GM12872 (cell line): ENCODE data around the gene NREP.

Source experiments
- TF ChIP-seq, protein P1 (sequence below): IDR thresholded peaks from 3 replicates; pipeline ENCODE4 v1.5.1; 2011; ENCODE audit warnings: low read depth, mild to moderate bottlenecking, low read length, moderate library complexity; ENCODE audit not compliant: insufficient read depth

The NREP gene

DNA sequence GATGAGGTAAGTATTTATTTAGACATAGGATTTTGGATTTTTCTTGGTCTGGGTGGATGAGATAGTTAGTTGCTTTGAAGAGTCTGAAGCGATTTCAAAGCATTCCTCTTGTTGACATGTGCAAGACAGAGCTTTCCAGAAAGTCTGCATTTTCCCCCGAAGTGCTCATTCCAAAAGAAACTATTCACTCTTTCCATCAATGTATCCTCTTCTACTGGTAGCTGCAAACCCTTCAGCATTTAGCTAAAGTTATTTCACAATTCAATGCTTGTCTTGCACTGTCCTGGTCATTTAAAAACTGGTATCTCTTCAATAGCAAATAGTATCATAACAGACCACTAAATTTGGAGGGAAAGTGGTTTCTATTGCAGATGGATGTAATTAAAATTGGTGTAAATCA is 13.0 kb downstream of the NREP start:
- TF ChIP-seq, protein P1, sequence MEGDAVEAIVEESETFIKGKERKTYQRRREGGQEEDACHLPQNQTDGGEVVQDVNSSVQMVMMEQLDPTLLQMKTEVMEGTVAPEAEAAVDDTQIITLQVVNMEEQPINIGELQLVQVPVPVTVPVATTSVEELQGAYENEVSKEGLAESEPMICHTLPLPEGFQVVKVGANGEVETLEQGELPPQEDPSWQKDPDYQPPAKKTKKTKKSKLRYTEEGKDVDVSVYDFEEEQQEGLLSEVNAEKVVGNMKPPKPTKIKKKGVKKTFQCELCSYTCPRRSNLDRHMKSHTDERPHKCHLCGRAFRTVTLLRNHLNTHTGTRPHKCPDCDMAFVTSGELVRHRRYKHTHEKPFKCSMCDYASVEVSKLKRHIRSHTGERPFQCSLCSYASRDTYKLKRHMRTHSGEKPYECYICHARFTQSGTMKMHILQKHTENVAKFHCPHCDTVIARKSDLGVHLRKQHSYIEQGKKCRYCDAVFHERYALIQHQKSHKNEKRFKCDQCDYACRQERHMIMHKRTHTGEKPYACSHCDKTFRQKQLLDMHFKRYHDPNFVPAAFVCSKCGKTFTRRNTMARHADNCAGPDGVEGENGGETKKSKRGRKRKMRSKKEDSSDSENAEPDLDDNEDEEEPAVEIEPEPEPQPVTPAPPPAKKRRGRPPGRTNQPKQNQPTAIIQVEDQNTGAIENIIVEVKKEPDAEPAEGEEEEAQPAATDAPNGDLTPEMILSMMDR: no peak

DNA sequence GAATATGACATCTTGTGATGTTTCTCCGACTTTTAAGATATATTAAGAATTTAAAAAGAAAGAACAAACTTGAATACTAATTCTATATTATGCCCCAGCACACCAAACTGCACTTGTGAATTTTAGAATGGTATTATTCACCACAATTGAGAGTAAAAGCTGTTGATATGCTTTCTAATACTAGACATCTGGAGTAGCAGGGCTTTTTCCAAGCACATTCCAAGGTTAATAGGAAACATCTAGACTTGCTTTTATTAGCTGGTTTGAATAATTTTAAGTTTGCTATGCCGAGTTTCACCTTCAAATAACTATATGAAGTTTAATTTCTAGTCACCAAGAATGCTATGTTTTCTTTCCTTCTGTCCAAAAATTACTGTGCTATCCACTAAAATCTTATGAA is 13.5 kb downstream of the NREP start:
- TF ChIP-seq, protein P1: no peak

DNA sequence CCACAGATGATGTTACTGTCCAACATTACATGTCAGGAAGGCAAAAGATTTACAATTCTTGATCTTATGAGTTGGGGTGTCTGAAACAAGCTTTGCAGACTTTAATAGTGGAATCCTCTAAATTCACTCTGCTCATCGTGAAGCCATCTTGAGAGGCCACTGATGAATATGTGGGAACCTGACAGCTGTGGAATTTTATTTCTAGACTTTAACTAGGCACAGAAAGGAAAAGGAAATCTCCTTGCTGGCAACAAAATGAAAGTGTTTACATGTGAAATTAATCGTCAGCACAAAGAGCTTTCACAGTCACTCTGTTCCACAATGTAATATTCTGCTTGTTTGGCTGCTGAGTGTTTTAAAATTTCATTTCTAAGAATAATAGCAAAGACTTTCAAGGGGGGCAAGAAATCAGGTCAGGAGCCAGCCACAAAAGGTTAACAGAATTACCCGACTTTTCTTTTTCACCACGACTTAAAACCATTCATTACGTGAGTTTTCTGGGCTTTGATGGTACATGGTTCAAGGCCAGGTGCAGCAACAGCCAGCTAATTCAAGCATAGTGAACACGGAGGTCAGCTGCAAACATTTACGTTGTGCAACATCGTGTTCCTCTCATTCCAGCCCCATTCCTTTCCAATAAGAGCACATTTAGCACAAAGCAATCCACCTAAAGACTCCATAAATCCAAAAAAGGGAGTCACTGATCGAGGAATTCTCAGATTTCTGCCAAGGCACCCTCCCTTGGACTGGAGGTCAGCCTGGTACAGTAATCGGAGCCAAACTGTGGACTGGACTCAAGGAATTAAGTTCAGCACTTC is 14.6 kb downstream of the NREP start:
- TF ChIP-seq, protein P1: no peak

DNA sequence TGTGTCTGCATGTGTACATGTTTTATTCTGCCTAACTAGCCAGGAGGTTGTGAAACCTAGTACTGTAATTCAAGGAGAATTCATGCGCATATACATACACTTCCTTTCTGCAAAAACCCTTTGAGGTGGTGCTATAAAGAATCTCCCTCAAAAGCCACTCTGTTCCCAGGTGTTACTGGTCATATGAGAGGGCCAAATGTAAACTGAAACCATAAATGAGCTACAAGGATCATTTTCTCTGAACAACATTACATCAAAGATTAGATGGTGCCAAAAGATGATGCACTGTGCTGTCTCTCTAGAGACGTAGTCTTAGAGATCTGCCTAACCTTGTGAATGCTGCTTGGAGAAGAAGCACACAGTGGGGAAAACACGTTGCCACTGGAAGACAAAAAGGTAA is 15.7 kb downstream of the NREP start:
- TF ChIP-seq, protein P1: no peak

DNA sequence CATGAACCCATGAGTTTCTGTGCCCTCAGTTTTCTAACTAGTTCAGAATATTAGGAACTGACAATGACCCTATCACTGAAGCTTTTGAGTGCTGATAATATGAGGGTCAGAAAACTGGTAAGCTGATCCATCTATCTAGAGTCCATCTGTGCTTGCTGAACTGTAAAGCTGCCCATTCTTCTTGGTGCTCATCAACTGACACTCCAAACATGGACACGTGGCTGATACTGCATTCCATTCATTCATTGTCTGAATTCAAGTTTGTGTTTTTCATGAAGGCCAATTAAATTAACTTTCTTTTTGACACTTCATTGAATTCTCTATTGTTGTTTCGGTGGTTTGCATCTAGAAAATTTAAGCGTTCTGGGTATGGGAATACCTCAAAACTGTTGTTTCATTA is 17.6 kb downstream of the NREP start:
- TF ChIP-seq, protein P1: no peak

DNA sequence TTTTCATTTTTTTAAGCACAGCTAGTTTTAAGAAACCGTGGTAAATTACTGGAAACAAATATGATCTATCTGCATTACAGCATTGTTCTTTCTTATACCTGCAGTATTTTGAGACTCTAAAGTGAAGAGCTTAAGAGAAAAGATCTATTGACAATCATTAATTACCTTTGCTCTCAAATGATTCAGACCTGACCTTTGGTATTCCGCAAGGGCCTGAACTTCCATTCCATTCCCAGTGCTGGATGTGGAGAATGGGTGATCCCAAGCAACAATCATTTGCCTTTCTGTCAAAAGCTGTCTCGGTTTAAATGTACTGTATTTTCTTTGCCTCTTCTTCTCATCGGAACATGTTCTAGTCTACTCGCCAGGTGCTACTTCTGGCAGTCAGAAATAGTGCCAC is 18.9 kb downstream of the NREP start:
- TF ChIP-seq, protein P1: no peak

DNA sequence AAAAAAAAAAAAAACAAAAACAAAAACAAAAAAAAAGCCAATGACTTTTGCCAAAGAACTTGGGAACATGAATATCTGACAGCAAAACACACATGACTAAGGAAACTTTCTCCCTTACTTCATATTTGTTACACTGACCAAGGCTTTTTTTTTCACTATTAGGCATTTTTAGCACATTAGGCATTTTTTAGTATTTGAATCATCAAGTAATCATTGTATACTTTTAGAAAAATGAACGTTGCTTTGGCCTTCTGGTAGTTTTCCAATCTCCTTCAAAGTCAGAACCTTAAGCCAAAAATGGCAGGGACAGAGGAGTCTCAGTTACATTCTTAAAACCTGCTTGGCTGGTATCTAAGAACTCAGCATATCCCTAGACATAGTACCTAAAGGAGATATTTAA is 19.3 kb downstream of the NREP start:
- TF ChIP-seq, protein P1: no peak
